NT2/D1 (cell line): ENCODE data around the gene PNPLA3.

Experiments used
- SUZ12 ChIP-seq: IDR thresholded peaks from 2 replicates; pipeline ENCODE4 v1.6.1; 2011; ENCODE audit not compliant: insufficient read length, insufficient read depth; ENCODE audit errors: extremely low read depth
- YY1 ChIP-seq: IDR thresholded peaks from 2 replicates; pipeline ENCODE4 v1.6.1; 2011; ENCODE audit not compliant: insufficient read length, insufficient read depth
- ZNF274 ChIP-seq: IDR thresholded peaks from 2 replicates; pipeline ENCODE4 v1.6.1; 2011; ENCODE audit warnings: mild to moderate bottlenecking, low read depth, low read length

DNA sequence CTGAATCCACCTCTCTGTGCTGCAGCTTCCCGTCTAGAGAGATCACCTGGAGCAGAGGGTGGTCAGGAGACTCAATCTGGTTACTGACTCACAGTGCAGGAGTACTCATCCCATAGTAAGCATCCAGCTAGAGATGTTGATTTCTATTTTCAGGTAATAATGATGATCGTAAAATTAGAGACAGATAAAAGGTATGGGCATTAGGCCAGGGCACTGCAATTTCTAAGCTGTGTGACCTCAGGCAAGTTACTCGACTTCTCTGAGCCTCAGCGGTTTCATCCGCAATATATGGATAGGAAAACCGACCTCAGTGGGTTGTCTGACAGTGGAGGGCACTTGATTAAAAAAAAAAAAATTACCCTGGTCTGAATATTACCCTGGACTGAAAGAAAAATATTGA is 17.8 kb downstream of the PNPLA3 start:
- no peak for TF ChIP-seq ZNF274
- no peak for TF ChIP-seq YY1
- TF ChIP-seq SUZ12: no peak
